ENCODE data around the gene KPNA4.
"Not testable (repeated sequence)": the region's sequence is repeated elsewhere in the genome, so short reads cannot be mapped to it uniquely, and the experiment has no call there.

Gene KPNA4

DNA sequence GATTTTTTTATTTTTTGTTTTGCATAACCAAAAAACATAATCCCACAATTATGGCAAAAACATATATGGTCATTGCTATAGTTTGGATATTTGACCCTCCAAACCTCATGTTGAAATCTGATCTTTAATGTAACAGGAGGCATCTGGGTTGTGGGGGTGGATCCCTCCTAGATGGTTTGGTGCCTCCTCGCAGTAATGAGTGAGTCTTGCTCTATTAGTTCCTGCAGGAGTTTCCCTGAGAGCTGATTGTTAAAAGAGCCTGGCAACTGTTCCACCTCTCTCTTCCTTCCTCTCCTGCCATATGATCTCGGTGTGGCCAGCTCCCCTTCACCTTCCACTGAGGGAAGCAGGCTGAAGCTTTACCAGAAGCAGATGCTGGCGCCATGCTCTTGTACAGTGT is 82.6 kb downstream of the KPNA4 start:
- DNase-seq = no peak

DNA sequence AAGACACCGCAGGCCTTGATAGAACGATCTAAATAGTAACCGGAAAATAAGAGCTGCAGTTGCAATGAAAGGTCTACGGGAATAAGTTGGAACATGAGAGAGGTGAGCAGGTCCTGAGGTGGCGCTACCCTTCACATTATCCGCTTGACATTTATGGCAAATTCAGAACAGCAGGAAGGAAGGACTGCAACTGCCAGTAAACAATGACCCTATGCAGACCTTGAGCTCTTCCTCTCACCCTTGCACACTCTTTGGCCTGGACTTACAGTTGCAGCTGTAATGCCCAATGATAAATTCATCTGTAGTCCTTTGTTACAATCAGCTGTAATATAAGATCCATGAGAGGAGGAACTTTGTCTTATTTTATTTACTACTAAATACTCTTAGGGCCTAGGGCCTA is 83.5 kb downstream of the KPNA4 start:
- DNase-seq = no peak

DNA sequence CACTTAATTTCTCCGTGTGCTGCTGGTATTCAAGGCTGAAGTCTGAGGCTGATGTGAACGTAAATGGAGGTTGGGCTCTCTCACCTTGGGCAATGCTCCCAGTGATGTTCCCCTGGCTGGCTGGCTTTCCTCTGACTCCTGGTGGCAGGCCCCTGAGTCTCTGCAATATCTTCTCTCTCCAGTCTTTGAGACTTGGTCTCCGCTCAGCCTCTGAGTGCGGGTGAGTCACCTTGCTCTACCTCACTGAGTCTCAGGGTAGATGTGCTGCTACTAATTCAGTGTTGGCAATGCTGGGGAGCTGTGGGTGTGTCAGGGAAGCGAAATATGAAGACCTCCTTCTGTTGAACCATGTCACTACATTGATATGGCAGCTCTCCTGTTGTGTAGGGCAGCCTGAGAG is 84.4 kb downstream of the KPNA4 start:
- no peak for DNase-seq

DNA sequence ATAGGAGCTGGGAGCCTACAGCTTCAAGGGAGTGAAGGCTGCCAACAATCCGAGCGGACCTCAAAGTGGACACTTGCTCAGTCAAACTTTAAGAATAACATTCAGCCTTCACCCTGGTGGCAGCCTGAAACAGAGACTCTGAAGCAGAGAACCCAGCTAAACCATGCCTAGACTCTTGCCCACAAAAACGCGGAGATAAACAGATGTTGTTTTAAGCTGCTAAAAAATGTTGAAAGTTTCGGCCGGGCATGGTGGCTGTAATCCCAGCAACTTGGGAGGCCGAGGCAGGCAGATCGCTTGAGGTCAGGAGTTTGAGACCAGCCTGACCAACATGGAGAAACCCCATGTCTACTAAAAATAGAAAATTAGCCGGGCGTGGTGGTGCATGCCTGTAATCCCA is 86.0 kb downstream of the KPNA4 start:
- DNase-seq = no peak

DNA sequence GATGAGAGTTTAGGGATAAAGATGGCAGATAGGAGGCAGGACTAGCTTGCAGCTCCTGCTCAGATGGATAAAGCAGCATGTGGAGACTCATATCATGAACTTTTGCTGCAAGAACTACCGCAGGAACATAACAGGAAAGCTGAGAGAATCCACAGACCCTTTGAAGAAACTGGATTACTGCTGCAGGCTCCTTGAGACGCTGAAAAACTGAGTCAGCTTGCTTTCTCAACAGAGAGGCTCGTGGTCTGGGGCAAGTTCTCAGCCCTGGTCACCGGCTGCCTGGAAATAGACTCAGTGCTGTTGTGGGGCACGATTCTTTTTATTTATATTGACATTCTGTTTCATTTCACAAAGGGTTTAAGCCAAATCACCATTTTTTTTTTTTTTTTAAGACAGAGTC is 87.0 kb downstream of the KPNA4 start:
- DNase-seq = no peak

DNA sequence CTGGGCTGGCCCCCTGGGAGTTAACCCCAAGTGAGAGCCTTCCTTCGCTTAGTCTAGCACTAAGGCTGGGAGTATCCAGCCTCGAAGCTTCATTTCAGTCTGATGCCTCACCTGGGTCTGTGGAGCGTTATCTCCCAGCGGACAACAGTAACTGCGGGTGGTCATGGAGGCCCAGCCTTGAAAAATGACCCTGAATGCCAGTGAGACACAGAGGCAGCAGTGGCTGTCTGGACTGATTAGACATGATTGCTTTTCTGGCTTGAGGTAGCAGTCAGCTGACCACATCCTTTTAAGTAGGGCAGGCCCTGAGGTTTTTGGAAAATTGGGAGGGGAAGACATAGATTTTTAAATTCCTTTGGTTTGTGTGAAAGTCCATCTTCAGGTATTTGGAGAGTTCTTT is 87.6 kb downstream of the KPNA4 start:
- no peak for DNase-seq

DNA sequence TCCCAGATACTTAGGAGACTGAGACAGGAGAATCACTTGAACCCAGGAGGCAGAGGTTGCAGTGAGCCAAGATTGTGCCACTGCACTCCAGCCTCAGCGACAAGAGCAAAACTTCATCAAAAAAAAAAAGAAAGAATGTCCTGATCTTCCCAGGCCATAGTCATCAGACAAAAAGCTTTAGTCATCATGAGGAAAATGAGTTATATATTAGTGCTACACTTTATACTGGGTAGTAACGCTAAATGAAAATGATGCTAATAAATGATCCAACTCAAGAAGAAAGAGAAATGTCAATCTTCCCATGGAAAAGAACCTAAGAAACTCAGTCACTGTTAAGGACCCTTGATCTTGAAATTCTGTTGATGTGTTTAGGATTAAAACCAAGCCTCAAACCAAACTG is 89.5 kb downstream of the KPNA4 start:
- DNase-seq = no peak

DNA sequence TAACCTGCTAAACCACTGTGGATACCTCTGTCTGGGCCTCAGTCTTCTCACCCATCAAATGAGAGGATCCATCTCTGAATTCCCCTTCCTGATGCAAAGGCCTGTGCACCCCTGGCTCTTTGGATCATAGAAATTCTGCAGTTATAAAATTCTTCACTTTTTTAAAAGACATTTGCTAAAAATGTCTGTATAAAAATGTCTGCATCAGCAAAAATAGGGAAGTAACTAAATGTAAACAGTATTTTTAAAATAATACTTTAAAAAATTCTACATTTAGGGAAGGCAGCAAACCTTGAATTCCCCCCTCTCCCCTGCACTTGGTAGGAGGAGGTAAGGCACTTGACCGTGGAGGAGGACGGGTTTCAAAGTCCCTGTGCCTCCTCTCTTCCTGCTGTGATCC is 90.2 kb downstream of the KPNA4 start:
- no peak for DNase-seq

DNA sequence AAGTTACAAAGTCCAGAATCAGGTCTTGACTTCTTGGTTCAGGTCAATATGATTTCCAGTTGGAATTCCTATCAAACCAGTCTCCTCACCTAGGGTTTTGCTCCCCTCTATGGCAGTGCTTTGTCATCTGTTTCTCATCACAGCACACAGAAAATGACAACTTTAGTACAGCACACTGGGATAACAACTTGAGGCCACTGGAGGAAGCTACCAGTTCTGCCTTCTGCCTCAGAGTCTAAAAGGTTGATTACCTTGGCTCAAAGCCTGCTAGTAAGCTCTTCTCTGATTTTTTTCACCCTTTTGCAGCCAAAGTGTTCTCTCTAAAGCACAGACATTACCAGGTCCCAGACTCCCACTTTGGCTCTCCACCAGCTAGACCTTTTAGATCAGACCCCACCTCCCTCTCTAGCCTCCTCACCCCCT is 90.9 kb downstream of the KPNA4 start:
- no peak for DNase-seq

DNA sequence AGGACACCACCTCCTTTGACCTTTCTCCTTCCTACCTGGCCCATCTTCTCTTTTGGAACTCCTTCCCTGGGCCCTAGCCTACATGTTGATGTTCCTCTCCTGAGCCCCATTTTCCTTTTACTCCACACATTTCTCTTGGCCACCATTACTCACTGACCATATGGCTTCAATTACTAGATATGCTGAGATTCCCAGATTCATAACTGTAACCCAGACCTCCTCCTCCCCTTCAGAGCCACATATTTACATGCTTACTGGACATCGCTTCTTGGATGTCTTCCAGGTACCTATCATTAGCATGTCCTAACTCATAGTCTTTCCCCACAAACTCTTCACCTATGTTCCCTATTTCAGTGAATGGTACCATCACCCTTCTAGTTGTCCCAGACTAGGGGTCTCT is 91.4 kb downstream of the KPNA4 start:
- DNase-seq = no peak

DNA sequence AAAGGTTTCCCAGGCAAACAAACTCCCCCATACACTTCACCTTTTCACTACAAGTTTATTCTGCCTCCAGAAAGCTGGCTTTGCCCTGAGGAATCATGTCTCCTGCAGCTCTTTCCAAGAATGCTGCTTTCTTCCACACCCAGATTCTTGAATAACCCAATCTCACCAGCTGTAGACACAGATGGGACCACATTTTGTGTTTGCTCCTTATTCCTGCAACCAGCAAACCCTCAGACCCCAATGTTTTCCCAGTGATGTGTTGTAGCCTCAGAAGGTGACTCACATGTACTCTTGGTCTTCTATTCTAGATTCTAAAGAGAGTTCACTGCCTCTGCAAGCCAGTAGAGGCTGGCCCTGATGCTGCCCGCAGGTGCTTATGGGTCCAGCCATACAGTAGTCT is 92.2 kb downstream of the KPNA4 start:
- DNase-seq = no peak

DNA sequence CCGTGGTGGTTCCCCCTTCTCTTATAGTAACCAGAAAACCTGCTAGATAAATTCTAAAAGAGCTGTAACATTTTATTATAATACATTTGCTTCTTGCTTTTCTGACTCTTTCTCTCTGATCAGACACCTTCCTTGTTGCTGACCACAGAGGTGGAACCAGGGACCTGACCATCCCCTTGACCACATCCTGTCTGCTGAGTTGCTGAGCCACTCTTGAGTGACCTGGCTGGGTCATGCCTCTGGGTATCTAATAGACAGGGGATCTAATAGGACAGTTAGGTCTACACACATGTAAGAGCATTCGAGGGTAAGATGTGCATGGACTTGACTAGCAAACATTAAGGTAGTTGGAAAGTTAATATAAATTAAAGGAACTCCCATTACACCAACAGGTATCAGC is 93.0 kb downstream of the KPNA4 start:
- no peak for DNase-seq

DNA sequence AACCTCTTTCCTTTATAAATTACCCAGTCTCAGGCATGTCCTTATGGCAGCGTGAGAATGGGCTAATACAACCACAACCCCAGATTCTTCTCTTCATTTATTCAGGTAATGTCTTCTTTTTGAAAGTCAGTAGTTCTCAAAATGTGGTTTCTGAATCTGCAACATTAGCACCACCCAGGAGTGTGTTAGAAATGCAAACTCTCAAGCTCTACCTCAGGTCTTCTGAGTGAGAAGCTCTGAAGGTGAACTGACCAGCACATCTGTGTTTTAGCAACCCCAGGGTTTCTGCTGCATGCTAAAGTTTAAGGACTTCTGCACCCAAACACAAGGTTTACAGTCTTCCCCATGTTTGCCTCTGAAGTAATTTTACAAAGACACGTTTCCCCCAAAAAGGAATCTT is 93.5 kb downstream of the KPNA4 start:
- no peak for DNase-seq

DNA sequence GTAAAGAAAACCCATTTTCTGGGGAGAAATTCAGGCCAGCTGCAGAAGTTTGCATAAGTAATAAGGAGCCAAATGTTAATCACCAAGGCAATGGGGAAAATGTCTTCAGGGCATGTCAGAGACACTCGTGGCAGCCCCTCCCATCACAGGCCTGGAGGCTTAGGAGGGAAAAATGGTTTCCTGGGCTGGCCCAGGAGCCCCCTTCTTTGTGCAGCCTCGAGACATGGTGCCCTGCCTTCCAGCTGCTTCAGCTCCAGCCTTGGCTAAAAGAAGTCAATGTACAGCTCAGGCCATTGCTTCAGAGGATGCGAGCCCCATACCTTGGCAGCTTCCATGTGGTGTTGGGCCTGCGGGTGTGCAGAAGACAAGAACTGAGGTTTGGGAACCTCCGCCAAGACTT is 95.2 kb downstream of the KPNA4 start:
- DNase-seq = no peak

DNA sequence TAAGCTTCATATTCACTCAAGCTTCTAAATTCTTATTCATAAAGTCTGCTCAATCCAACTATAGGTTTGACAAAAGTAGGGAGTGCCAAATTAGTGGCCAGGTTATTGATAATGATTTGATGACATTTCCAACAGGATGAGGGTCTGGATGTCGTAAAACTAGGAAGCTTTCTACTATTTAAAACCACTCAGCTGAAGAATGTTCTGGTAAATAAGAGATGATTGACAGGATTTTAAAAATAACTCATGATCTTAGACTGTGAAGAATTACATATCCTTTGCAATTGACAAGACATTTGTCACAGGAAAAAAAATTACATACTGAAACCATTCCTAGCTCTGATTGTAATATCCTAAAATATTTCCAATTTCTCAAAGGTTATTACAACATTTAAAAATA is 100.4 kb downstream of the KPNA4 start:
- no peak for DNase-seq

DNA sequence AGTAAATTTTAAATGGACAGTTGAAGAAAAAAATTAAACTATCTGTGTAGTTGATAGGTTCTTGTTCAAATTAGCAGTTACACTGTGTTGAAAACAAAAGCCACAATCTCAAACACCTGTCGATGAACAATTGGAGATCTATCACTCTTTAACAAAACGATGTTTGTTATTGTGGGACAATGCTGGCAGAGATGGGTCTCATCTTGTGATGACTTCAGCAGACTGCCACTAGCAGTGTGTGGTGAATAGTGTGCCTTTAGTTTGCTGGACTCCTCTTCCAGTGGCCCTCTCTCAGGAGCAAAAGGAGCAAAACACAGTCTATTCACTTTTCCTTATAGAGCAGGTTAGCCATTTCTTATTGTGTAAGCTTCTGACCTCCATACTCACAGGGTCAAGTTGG is 101.0 kb downstream of the KPNA4 start:
- no peak for DNase-seq

DNA sequence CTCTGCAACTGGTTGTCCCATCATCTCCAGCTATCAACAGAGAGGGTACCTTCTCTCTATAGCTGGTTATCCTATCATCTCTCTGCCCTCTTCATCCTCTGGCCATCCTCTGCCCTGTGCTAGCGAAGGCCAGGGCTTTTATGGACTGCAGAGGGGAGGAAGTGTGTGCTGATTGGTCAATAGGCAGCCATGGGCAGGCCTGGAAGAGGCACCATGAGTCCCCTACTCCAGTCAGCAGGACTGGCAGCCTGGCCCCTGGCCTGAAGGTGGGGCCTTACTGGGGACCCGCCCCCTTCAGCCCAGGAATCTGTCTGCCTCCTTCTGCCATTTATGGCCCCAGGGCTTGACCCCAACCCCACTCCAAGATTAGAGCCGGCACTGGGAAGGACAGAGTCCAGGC is 105.3 kb downstream of the KPNA4 start:
- DNase-seq = no peak

DNA sequence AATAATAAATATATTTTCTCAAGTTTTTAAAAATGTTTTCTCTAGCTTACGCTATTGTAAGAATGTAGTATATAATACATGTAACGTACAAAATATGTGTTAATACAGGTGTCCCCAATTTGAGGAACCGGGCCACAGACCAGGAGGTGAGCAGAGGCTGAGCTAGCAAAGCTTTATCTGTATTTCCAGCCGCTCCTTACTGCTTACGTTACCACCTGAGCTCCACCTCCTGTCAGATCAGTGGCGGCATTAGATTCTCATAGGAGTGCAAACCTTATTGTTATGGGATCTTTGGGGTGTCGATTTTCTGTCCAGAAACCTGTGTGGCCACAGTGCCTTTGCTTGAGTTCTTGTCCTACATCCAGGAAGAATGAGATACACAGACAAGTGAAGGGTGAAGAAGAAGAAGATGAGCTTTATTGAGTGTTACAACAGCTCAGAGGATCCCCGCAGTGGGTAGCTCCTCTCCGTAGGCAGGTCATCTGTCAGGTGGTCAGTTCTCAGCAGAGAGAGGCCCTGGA is 105.9 kb downstream of the KPNA4 start:
- no peak for DNase-seq

DNA sequence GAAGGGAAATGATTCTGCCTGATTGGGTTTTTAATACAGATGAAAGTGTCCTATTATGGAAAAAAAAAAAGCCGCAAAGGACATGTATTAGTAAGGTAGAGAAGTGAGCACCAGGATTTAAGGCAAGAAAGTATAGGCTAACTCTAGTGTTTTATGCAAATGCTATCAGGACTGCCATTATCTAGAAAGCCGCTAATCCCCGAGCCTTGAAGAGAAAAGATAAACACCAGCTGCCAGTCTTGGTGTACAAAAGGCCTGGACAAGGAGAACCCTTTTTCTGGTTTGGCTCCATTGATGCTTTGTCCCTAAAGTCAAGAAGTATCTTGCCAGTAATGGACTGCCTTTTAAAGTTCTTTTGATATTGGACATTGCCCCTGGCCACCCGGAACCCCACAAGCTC is 107.2 kb downstream of the KPNA4 start:
- no peak for DNase-seq

DNA sequence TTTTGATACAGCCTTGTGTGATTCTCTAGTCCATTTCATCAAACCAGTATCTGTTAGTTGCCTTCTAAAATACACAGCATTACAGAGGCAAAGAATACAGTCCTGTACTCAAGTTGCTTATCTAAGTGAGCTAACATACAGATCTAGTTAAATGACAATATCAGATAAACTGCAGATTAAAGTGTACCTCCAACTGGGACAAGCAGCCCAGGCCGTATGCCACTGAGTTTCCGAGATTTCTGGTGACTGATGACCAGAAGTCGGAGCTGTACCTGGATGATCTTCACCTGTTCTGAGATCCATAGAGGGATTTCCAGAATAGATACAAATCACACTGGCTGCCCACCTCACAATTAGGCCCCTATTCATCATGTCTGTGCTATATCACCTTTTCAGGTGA is 109.5 kb downstream of the KPNA4 start:
- DNase-seq = no peak

DNA sequence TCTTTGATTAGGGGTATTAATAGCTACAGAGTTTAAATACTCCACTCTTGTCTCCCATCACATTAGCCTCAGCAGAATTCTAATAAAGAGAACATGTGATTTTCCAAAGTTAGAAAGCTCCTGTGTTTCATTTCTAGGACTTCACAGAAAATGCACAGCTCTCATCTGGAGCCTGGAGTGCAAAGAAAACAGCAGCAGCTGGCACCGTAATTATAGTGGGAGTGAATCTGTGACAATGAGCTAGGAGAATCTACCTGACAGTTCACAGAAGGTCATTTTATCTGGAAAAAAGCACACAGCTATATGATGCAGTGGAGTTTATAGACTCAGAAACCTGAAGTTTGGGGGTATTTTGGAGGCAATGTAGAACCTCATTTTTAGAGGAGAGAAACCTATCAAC is 110.4 kb downstream of the KPNA4 start:
- DNase-seq = no peak

DNA sequence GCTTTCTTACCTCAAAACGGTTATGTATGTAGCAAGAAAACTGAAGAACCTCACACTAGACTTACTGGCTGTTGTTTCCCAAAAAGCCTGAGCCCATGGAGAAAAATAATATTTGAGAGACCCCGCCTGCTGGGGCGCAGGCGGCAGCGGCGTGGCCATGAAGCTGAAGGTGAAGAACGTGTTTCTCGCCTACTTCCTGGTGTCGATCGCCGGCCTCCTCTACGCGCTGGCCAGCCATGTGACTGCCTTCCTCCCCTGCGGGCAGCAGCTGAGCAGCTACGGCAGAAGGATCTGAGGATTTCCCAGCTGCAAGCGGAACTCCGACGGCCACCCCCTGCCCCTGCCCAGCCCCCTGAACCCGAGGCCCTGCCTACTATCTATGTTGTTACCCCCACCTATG is 113.1 kb downstream of the KPNA4 start:
- DNase-seq = not testable (repeated sequence)

DNA sequence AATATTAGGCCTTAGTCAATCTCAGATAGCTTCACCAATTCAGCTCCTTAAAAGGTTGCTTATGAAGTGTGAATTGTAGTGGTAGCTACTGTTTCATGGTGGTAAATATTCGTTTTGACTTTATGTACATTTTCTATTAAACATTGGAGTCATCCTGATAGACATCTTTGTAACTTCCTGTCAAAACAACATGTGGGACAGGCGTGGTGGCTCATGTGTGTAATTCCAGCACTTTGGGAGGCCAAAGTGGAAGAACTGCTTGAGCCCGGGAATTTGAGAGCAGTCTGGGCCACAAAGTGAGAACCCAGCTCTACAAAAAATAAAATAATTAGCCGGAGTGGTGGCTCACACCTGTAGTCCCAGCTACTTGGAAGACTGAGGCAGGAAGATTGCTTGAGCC is 113.8 kb downstream of the KPNA4 start:
- no peak for DNase-seq

DNA sequence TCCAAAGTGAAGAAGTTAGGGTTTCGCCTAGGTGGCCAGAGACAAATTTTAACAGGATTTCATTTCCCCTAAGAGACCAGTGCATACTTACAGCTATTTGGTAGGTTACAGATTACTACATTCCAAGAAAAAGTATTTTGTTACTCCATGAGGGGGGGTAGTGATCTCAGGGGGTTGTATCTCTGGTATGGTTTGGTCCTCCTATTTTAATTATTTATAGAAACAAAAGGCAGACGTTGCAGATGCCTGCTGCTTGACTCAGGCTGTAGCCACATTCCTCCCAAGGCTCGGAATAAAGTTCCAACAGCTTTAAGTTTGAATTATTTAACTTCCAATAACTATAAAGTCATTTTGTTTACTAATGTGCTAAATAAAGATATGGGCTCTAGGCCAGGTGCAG is 114.5 kb downstream of the KPNA4 start:
- no peak for DNase-seq

DNA sequence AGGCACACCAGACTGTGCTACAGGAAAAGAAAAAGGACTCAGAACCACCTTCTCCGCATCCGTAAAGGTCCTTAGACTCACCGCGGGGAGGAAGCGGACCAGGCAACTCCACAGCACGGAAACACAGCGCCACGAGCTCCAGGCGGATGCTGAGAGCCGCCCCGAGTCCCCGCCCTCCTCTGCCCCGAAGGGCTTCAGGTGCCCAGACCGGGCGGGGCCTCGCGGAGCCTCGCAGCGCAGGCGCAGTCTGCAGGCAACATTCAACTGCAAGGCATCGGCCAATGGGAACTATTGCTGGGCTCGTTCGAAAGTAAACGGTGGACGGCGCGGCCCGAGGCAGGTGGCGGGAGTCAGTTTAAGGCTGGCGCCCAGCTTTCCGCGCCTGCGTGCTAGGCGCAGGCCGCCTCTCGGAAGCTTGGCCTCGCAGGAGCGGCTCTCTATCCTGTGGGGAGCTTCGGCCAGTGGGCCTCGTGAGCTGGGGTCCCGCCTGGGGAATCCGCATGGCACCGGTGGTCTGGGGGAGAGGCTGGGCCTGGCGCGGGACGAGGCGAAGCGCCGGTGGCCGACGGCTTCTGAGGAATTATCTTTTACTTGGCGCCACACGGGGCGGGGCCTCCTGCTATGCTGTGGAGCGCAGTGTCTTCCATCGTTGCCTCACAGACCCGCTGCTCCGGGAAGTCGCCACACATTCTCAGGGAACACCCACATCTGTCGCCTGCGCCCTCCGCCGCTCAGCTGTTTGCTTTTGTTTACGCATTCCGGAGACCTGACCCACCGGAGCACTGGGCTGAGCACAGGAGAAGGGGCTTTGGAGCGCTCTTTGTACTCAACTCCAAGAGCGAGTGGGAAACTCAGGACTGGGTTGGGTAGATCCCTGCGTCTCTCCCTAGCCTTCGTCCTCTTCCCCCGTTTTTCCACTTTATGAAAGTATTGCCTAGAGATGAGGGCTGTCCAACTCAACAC is 115.5 kb downstream of the KPNA4 start, which contains the start of gene TRIM59:
Gene TRIM59 (minus strand): TSS at position 151 of the 963 bp plus-strand sequence. CDS start 10,603 bp downstream, outside the sequence.
- DNase-seq = no peak

All from NCI-H1930 (cell line).